Measurements from ENCODE around the gene NME4. TPM values are rescaled to one million over a fixed set of nuclear protein-coding genes. Genes with fewer than 3 reads are reported as not detected.

Gene NME4
- total RNA-seq, 1 experiment from 2014 or later, result 68.2 TPM

DNA sequence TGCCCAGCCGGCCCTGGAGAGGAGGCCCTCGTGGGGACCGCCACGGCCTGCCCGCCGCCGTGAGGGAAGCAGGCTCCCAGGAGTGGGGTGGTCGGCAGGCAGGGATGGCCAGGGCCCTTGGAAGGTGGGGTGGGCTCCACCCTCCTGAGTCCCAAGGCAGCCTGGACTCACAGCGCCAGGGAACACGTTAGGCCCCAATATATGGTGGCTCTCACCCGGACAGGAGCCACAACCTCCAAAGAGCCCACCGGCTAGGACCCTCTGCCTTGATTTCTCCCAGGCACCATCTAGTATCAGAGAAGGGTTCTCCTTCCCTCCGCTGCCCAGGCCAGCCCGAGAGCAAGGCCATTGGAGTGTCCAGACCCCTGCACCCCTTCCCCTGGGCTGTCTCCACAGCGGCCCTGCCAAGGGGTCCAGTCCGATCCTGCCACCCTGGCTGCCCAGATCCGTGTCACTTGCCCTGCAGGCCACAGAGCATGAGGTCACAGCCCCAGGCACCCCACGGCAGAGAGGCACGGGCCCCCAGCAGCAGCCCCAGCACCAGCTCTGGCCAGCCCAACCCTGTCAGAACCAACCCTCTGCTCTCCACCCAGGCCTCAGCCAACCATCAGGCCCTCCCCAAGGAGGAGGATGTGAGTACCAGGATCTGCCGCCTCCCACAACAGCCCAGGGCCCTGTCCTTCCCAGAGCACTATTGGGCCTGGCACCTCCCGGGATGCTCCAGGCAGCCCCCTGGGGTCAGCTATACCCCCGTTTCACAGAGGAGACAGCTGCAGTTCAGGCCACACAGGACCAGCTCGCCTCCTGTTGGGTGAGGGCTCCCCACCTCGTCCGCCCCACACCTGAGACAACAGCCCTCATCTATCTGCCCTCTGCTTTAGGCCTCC is 43.4 kb upstream of the NME4 start:
- DNase-seq (ENCODE audit: low read depth, low spot score), result no peak
- Histone ChIP-seq H3K27ac (ENCODE audit: low read depth, low read length) (peak overlapping the region; percentile 53; the same call in 1 of the 2 replicates), H3K79me2 (ENCODE audit: insufficient read depth, low read length) (peaks cover 28% of the 10 kb centered on the region), H3K9me3 (ENCODE audit: control insufficient read depth in 1 of 2, insufficient read depth in 1 of 2, low read depth in 1 of 2, low read length in 2 of 2) (no peaks in the 10 kb centered on the region), H3K36me3 (ENCODE audit: control insufficient read depth in 1 of 2, insufficient read depth in 2 of 2, low read length in 2 of 2) (0 out of 4 replicates have a peak, but pooled peaks cover 0 to 4% of the 10 kb centered on the region in 2 experiments), H3K9ac (ENCODE audit: low read length) (peak overlapping the region; percentile 39), H3K9me2 (ENCODE audit: insufficient read depth) (no peaks in the 10 kb centered on the region), H3K27me3 (ENCODE audit: insufficient read depth, low read length) (no peaks in the 10 kb centered on the region), H3K4me3 (replicated peaks in 1 of 2; ENCODE audit: low read depth in 1 of 2, low read length in 2 of 2) (peak overlapping the region; percentile 26 to 45), H4K20me1 (ENCODE audit: insufficient read depth) (no peaks in the 10 kb centered on the region), H3K4me1 (ENCODE audit: control insufficient read depth in 1 of 2, insufficient read depth in 2 of 2, low read length in 2 of 2) (peaks cover 2 to 7% of the 10 kb centered on the region in 2 experiments; a peak in 1 of 4 replicates), H3K4me2 (ENCODE audit: low read length) (peak overlapping the region; percentile 65), H2AFZ (ENCODE audit: low read depth, low read length, poor library complexity, severe bottlenecking) (no peak overlapping the region)
- no peak for ATAC-seq
- intact Hi-C loops (cut with micrococcal nuclease), result loop anchor here (5.0 kb wide), 1 partner anchor 126 kb away; the partner anchor contains the start of gene LUC7L
- ChIA-PET RAD21 (ENCODE audit: low non-redundant PET in 1 of 2, low total read pairs in 2 of 2, uncharacterized antibody in 2 of 2, unreplicated experiment in 2 of 2) (interaction anchor here in 1 of 2 experiments (1.0 kb wide), 1 partner anchor 8 kb away, joined by 6 read pairs; no protein-coding TSS in a partner anchor), POLR2A (interaction anchor here (0.7 to 1.0 kb wide), 2 partner anchors 17 to 124 kb away, joined by 3 read pairs; partner anchors contain the start of gene MRPL28), CTCF (interaction anchor here (0.6 to 1.3 kb wide), 6 partner anchors 9 to 257 kb away, joined by 3 to 10 read pairs (median 4); partner anchors contain the start of gene MRPL28)
- BruUV-seq (replicated peaks), result no TSS peak
- no peak for TF ChIP-seq CBX3 (IDR thresholded peaks at IDR 0.05; ENCODE audit: low read depth)
- TF ChIP-seq SRF (IDR thresholded peaks at IDR 0.05; ENCODE audit: low read depth), result no peak
- TF ChIP-seq POLR2AphosphoS5 (IDR thresholded peaks at IDR 0.05; ENCODE audit: low read depth, low read length), result no peak
- TF ChIP-seq ELF1 (IDR thresholded peaks at IDR 0.05; ENCODE audit: borderline replicate concordance, low read depth), result no peak
- TF ChIP-seq, protein P1, sequence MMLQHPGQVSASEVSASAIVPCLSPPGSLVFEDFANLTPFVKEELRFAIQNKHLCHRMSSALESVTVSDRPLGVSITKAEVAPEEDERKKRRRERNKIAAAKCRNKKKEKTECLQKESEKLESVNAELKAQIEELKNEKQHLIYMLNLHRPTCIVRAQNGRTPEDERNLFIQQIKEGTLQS (IDR thresholded peaks at IDR 0.05), result no peak
- TF ChIP-seq ZFX (IDR thresholded peaks at IDR 0.05), result no peak
- TF ChIP-seq EZH2phosphoT487 (IDR thresholded peaks at IDR 0.05; ENCODE audit: borderline replicate concordance), result no peak
- no peak for TF ChIP-seq REST (IDR thresholded peaks at IDR 0.05; ENCODE audit: low read depth)
- TF ChIP-seq RAD21 (IDR thresholded peaks at IDR 0.05; ENCODE audit: low read depth), result no peak
- TF ChIP-seq CEBPB (IDR thresholded peaks at IDR 0.05; ENCODE audit: low read depth), result no peak
- TF ChIP-seq JUND (IDR thresholded peaks at IDR 0.05), result no peak
- no peak for TF ChIP-seq EGR1 (IDR thresholded peaks at IDR 0.05; ENCODE audit: low read depth)
- no peak for TF ChIP-seq TCF7L2 (IDR thresholded peaks at IDR 0.05; ENCODE audit: borderline replicate concordance, extremely low read depth, insufficient read depth, insufficient read length)
- no peak for TF ChIP-seq POLR2A (IDR thresholded peaks at IDR 0.05; ENCODE audit: borderline replicate concordance, extremely low read depth, insufficient read depth, insufficient read length)
- no peak for TF ChIP-seq SP1 (IDR thresholded peaks at IDR 0.05; ENCODE audit: low read depth)
- TF ChIP-seq CTCF (IDR thresholded peaks at IDR 0.05 in 2 of 3, conservative IDR thresholded peaks at IDR 0.05 in 1 of 3; ENCODE audit: borderline replicate concordance in 1 of 3, insufficient read depth in 1 of 3, low read depth in 2 of 3, low read length in 2 of 3), result no peak
- TF ChIP-seq YY1 (IDR thresholded peaks at IDR 0.05; ENCODE audit: extremely low read depth, insufficient replicate concordance, low read depth, low read length), result no peak
- TF ChIP-seq, protein P2, sequence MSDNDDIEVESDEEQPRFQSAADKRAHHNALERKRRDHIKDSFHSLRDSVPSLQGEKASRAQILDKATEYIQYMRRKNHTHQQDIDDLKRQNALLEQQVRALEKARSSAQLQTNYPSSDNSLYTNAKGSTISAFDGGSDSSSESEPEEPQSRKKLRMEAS (IDR thresholded peaks at IDR 0.05), result no peak
- no peak for TF ChIP-seq FOSL1 (IDR thresholded peaks at IDR 0.05; ENCODE audit: low read depth)

Data from HCT116 (cell line).